Ovary (tissue), 3 donors: ENCODE measurements around the gene FAT1.

Experiments
- EP300 ChIP-seq: sonication (generic); formaldehyde crosslinking; IDR thresholded peaks from one replicate; pipeline ENCODE4 v1.6.1; 2017; ENCODE audit warnings: antibody characterized with exemption
- POLR2A ChIP-seq: fragments of 450-650 bp; IDR thresholded peaks from one replicate; pipeline ENCODE4 v1.6.1; 2017; ENCODE audit warnings: antibody characterized with exemption, mild to moderate bottlenecking, moderate library complexity
- TF ChIP-seq, protein P1 (sequence below), 3 donors: fragments of 450-650 bp in 2 of 3; fragments of 200-600 bp in 1 of 3; IDR thresholded peaks; one replicate each; pipeline versions ENCODE4 v1.5.1 to v1.8.0; 2016 to 2022; ENCODE audit warnings: antibody characterized with exemption in 3 of 3, mild to moderate bottlenecking in 1 of 3
- donor health status: DM: no; HTN: no; CAD: no.

- TF ChIP-seq POLR2A (no peak), EP300 (no peak)
- TF ChIP-seq, protein P1, sequence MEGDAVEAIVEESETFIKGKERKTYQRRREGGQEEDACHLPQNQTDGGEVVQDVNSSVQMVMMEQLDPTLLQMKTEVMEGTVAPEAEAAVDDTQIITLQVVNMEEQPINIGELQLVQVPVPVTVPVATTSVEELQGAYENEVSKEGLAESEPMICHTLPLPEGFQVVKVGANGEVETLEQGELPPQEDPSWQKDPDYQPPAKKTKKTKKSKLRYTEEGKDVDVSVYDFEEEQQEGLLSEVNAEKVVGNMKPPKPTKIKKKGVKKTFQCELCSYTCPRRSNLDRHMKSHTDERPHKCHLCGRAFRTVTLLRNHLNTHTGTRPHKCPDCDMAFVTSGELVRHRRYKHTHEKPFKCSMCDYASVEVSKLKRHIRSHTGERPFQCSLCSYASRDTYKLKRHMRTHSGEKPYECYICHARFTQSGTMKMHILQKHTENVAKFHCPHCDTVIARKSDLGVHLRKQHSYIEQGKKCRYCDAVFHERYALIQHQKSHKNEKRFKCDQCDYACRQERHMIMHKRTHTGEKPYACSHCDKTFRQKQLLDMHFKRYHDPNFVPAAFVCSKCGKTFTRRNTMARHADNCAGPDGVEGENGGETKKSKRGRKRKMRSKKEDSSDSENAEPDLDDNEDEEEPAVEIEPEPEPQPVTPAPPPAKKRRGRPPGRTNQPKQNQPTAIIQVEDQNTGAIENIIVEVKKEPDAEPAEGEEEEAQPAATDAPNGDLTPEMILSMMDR (IDR thresholded peaks at IDR 0.05) = no peak
Observed at GRCh38 chr4:186739802-186740434, 16.3 kb upstream of the FAT1 start.
